ENCODE data around the gene PDGFA. TPM values are rescaled to one million over a fixed set of nuclear protein-coding genes. Genes with fewer than 3 reads are reported as not detected.

PDGFA gene
- total and polyA plus RNA-seq, 2 experiments from 2014 or later, result 6.5 to 25.6 TPM

- no peak for TF ChIP-seq CTCF (IDR thresholded peaks at IDR 0.05; ENCODE audit: low read depth, low read length)
- no peaks in the 10 kb centered on the region for H3K27me3 ChIP-seq
- DNase-seq (ENCODE audit: low read depth in 1 of 2, low spot score in 1 of 2), result no peak
- H3K36me3 ChIP-seq, result no peaks in the 10 kb centered on the region
- H3K4me3 ChIP-seq, result no peak overlapping the region
- H3K27ac ChIP-seq, result no peak overlapping the region
- H3K4me1 ChIP-seq (ENCODE audit: low read depth), result peaks cover 6% of the 10 kb centered on the region
- H3K9me3 ChIP-seq (ENCODE audit: low read depth), result no peaks in the 10 kb centered on the region
Measured at GRCh38 chr7:469563-469961, 50.1 kb downstream of the PDGFA start.

- Histone ChIP-seq H3K27me3 (no peaks in the 10 kb centered on the region), H3K36me3 (no peaks in the 10 kb centered on the region), H3K4me3 (no peak overlapping the region), H3K9me3 (ENCODE audit: low read depth) (no peaks in the 10 kb centered on the region), H3K27ac (no peak overlapping the region), H3K4me1 (ENCODE audit: low read depth) (peaks cover 6% of the 10 kb centered on the region)
- no peak for DNase-seq (ENCODE audit: low read depth in 1 of 2, low spot score in 1 of 2)
- no peak for TF ChIP-seq CTCF (IDR thresholded peaks at IDR 0.05; ENCODE audit: low read depth, low read length)
Measured at GRCh38 chr7:468681-469562, 50.7 kb downstream of the PDGFA start.

- Histone ChIP-seq H3K4me3 (no peak overlapping the region), H3K4me1 (ENCODE audit: low read depth) (peaks cover 6% of the 10 kb centered on the region)
- TF ChIP-seq CTCF (IDR thresholded peaks at IDR 0.05; ENCODE audit: low read depth, low read length), result no peak
Measured at GRCh38 chr7:467856-468545, 51.6 kb downstream of the PDGFA start.

GRCh38 chr7:467393-467828 lies 52.2 kb downstream of the PDGFA start:
- Histone ChIP-seq H3K4me3 (no peak overlapping the region), H3K9me3 (ENCODE audit: low read depth) (no peaks in the 10 kb centered on the region), H3K27me3 (no peaks in the 10 kb centered on the region), H3K27ac (no peak overlapping the region), H3K4me1 (ENCODE audit: low read depth) (peaks cover 6% of the 10 kb centered on the region), H3K36me3 (no peaks in the 10 kb centered on the region)
- DNase-seq (ENCODE audit: low read depth in 1 of 2, low spot score in 1 of 2), result no peak
- TF ChIP-seq CTCF (IDR thresholded peaks at IDR 0.05; ENCODE audit: low read depth, low read length), result no peak

More at GRCh38 chr7:467856-468545, 51.6 kb downstream of the PDGFA start:
- DNase-seq (ENCODE audit: low read depth in 1 of 2, low spot score in 1 of 2), result no peak
- no peaks in the 10 kb centered on the region for H3K36me3 ChIP-seq
- no peaks in the 10 kb centered on the region for H3K9me3 ChIP-seq (ENCODE audit: low read depth)
- no peaks in the 10 kb centered on the region for H3K27me3 ChIP-seq
- H3K27ac ChIP-seq, result no peak overlapping the region

- TF ChIP-seq CTCF (IDR thresholded peaks at IDR 0.05; ENCODE audit: low read depth, low read length), result no peak
- no peaks in the 10 kb centered on the region for H3K9me3 ChIP-seq (ENCODE audit: low read depth)
- H3K4me3 ChIP-seq, result no peak overlapping the region
- H3K36me3 ChIP-seq, result no peaks in the 10 kb centered on the region
- no peak overlapping the region for H3K27ac ChIP-seq
- H3K27me3 ChIP-seq, result no peaks in the 10 kb centered on the region
- DNase-seq (ENCODE audit: low read depth in 1 of 2, low spot score in 1 of 2), result no peak
- H3K4me1 ChIP-seq (ENCODE audit: low read depth), result no peaks in the 10 kb centered on the region
Measured at GRCh38 chr7:466465-467191, 53.0 kb downstream of the PDGFA start.
